GM23248 (cell line): ENCODE measurements around the gene NCBP1. TPM values are rescaled to one million over a fixed set of nuclear protein-coding genes. Genes with fewer than 3 reads are reported as not detected.
"Not testable (repeated sequence)": the region's sequence is repeated elsewhere in the genome, so short reads cannot be mapped to it uniquely, and the experiment has no call there.

Experiments
- DNase-seq: peaks from one replicate; pipeline ENCODE4 v3.0.0-alpha.2; 2015
- H2AFZ ChIP-seq: fragments of 200-600 bp; sonication (generic); 2 replicates; pipeline ENCODE4 v1.6.1; 2016; ENCODE audit warnings: antibody characterized with exemption
- H3F3A ChIP-seq: fragments of 200-600 bp; sonication (generic); 2 replicates; pipeline ENCODE4 v1.6.1; 2016; ENCODE audit warnings: mild to moderate bottlenecking, antibody characterized with exemption, mixed run types; ENCODE audit not compliant: insufficient read depth
- H3K27ac ChIP-seq: fragments of 200-600 bp; sonication (generic); 2 replicates; pipeline ENCODE4 v1.5.1; 2016; ENCODE audit warnings: mild to moderate bottlenecking
- H3K27me3 ChIP-seq: fragments of 200-600 bp; sonication (generic); replicated peaks from 2 replicates; pipeline ENCODE4 v1.6.1; 2016; ENCODE audit warnings: mild to moderate bottlenecking; ENCODE audit not compliant: insufficient read depth
- H3K36me3 ChIP-seq: fragments of 200-600 bp; sonication (generic); 2 replicates; pipeline ENCODE4 v1.6.1; 2016; ENCODE audit warnings: low read depth, mild to moderate bottlenecking
- H3K4me1 ChIP-seq: fragments of 200-600 bp; sonication (generic); 2 replicates; pipeline ENCODE4 v1.6.1; 2016; ENCODE audit warnings: mild to moderate bottlenecking; ENCODE audit not compliant: insufficient read depth
- H3K4me2 ChIP-seq: fragments of 200-600 bp; sonication (generic); one replicate; pipeline ENCODE4 v1.6.1; 2016; ENCODE audit warnings: mild to moderate bottlenecking; ENCODE audit not compliant: unreplicated experiment
- H3K4me3 ChIP-seq: fragments of 200-600 bp; sonication (generic); 2 replicates; pipeline ENCODE4 v1.5.1; 2016; ENCODE audit warnings: mild to moderate bottlenecking
- H3K79me2 ChIP-seq: fragments of 200-600 bp; sonication (generic); 2 replicates; pipeline ENCODE4 v1.6.1; 2016; ENCODE audit warnings: mild to moderate bottlenecking; ENCODE audit not compliant: insufficient read depth
- H3K9ac ChIP-seq: fragments of 200-600 bp; sonication (generic); 2 replicates; pipeline ENCODE4 v1.6.1; 2016; ENCODE audit warnings: mild to moderate bottlenecking
- H3K9me2 ChIP-seq: fragments of 200-600 bp; sonication (generic); 2 replicates; pipeline ENCODE4 v1.6.1; 2016; ENCODE audit warnings: mixed run types, mild to moderate bottlenecking, moderate library complexity; ENCODE audit not compliant: insufficient read depth
- H3K9me3 ChIP-seq: fragments of 200-600 bp; sonication (generic); one replicate; pipeline ENCODE4 v1.6.1; 2017; ENCODE audit warnings: low read depth
- H4K20me1 ChIP-seq: fragments of 200-600 bp; sonication (generic); 2 replicates; pipeline ENCODE4 v1.6.0; 2016; ENCODE audit not compliant: insufficient read depth
- EZH2 ChIP-seq: fragments of 200-600 bp; sonication (generic); IDR thresholded peaks from 2 replicates; pipeline ENCODE4 v1.6.1; 2018; ENCODE audit warnings: antibody characterized with exemption, mild to moderate bottlenecking; ENCODE audit not compliant: insufficient read depth, poor library complexity, severe bottlenecking
- EZH2phosphoT487 ChIP-seq: fragments of 200-600 bp; sonication (generic); IDR thresholded peaks from 2 replicates; pipeline ENCODE4 v1.6.1; 2018; ENCODE audit warnings: antibody characterized with exemption, moderate library complexity, mild to moderate bottlenecking, low read depth; ENCODE audit not compliant: insufficient read depth
- WGBS, 2 experiments: methylation state at CpG; one replicate each; pipeline ENCODE4 v1.1.6; 2015 to 2017; ENCODE audit warnings: low lambda C conversion rate in 2 of 2, low coverage in 1 of 2; ENCODE audit errors: missing lambda C conversion rate in 2 of 2; 5-methylcytosine and 5-hydroxymethylcytosine counted together
- in situ Hi-C: fragments of 300-500 bp; cut with MboI; formaldehyde crosslinking; loops from 2 replicates; pipeline ENCODE4 v1.15.0; 2020
- polyA plus RNA-seq: library from polyadenylated mRNA; unstranded; fragments of >200 nt; fragmentation: Nextera tagmentation; extraction: Ambion mirVana; gene quantifications from 2 replicates; pipeline ENCODE4 v1.2.1, GENCODE V29; 2016
- total RNA-seq: library from RNA; depleted of rRNA; stranded (reverse); fragments of >200 nt; shearing (Covaris generic); gene quantifications from 2 replicates; pipeline ENCODE4 v1.2.3, GENCODE V29; 2014; rRNA removed

NCBP1 gene, protein sequence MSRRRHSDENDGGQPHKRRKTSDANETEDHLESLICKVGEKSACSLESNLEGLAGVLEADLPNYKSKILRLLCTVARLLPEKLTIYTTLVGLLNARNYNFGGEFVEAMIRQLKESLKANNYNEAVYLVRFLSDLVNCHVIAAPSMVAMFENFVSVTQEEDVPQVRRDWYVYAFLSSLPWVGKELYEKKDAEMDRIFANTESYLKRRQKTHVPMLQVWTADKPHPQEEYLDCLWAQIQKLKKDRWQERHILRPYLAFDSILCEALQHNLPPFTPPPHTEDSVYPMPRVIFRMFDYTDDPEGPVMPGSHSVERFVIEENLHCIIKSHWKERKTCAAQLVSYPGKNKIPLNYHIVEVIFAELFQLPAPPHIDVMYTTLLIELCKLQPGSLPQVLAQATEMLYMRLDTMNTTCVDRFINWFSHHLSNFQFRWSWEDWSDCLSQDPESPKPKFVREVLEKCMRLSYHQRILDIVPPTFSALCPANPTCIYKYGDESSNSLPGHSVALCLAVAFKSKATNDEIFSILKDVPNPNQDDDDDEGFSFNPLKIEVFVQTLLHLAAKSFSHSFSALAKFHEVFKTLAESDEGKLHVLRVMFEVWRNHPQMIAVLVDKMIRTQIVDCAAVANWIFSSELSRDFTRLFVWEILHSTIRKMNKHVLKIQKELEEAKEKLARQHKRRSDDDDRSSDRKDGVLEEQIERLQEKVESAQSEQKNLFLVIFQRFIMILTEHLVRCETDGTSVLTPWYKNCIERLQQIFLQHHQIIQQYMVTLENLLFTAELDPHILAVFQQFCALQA
- total RNA-seq (28.1 and 34.4 TPM in 2 replicates), polyA plus RNA-seq (28.5 and 31.8 TPM in 2 replicates)

- Histone ChIP-seq H3K36me3 (no peaks in the 10 kb centered on the region; the same call in 1 of the 2 replicates), H3K27me3 (no peaks in the 10 kb centered on the region), H3K9me2 (no peaks in the 10 kb centered on the region), H3K27ac (peak within 1 kb of the TSS; percentile 98), H4K20me1 (peaks cover under 1% of the 10 kb centered on the region; the same call in 1 of the 2 replicates), H3K4me3 (peak within 1 kb of the TSS; percentile 97), H3K9me3 (no peaks in the 10 kb centered on the region), H3F3A (peaks cover 28% of the 10 kb centered on the region), H2AFZ (peak within 1 kb of the TSS; percentile 85), H3K79me2 (peaks cover 83% of the 10 kb centered on the region), H3K4me2 (peak within 1 kb of the TSS; percentile 99), H3K4me1 (peaks cover 36% of the 10 kb centered on the region), H3K9ac (peak within 1 kb of the TSS; percentile 94)
- no peak for TF ChIP-seq EZH2
- no peak for TF ChIP-seq EZH2phosphoT487
- in situ Hi-C loops, result no loop called here
- 1% methylated on average over 72 to 83 of the region's 83 CpGs for WGBS, 2 experiments
- peak; percentile 100 for DNase-seq
Measured at GRCh38 chr9:97632985-97633858, at the start of gene NCBP1, which contains the start of gene TSTD2. Gene NCBP1 (plus strand): TSS chr9:97633821. CDS start chr9:97633882, 61 bp downstream. Gene TSTD2 (minus strand): TSS chr9:97633368. CDS start chr9:97627562, 5,806 bp downstream.

DNA sequence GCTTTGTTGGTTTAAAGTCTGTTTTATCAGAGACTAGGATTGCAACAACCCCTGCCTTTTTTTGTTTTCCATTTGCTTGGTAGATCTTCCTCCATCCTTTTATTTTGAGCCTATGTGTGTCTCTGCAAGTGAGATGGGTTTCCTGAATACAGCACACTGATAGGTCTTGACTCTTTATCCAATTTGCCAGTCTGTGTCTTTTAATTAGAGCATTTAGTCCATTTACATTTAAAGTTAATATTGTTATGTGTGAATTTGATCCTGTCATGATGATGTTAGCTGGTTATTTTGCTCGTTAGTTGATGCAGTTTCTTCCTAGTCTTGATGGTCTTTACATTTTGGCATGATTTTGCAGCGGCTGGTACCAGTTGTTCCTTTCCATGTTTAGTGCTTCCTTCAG lies 48.8 kb upstream of the NCBP1 start:
- H3K4me2 ChIP-seq, H3K4me3 ChIP-seq, H3K36me3 ChIP-seq, DNase-seq, in situ Hi-C loops, H3K9ac ChIP-seq, H3F3A ChIP-seq, H3K27me3 ChIP-seq, H3K27ac ChIP-seq, H3K4me1 ChIP-seq, H4K20me1 ChIP-seq, H3K9me3 ChIP-seq, H3K9me2 ChIP-seq, H2AFZ ChIP-seq, H3K79me2 ChIP-seq: not testable (repeated sequence)
- 53% methylated on average over 2 of the region's 2 CpGs; no CpG with 5 or more reads in 1 of the 2 experiments for WGBS, 2 experiments

DNA sequence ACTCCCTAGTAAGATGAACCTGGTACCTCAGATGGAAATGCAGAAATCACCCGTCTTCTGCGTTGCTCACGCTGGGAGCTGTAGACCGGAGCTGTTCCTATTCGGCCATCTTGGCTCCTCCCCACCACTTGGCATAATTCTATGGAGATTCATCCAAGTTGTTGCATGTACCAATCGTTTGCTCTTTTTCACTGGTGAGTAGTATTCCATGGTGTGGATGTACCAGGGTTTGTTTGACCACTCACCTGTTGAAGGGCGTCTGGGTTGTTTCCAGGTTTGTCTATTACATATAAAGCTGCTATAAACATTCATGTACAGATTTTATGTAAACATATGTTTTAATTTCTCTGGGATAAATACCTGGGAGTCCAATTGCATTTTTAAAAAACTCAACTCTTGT lies 46.7 kb upstream of the NCBP1 start:
- H3K9me2 ChIP-seq, H3K36me3 ChIP-seq, H3K4me2 ChIP-seq, H4K20me1 ChIP-seq, DNase-seq, H3K9me3 ChIP-seq, H3K79me2 ChIP-seq, H3K9ac ChIP-seq, H3K27ac ChIP-seq, in situ Hi-C loops, H2AFZ ChIP-seq, H3K4me3 ChIP-seq, H3K4me1 ChIP-seq, H3F3A ChIP-seq, H3K27me3 ChIP-seq: not testable (repeated sequence)
- WGBS, 2 experiments, result 75 to 76% methylated on average over 7 of the region's 7 CpGs

- in situ Hi-C loops, result no loop called here
- WGBS, 2 experiments, result 71 to 79% methylated on average over 6 of the region's 6 CpGs
- no peak overlapping the region for H3K4me2 ChIP-seq
- H3K4me1 ChIP-seq, result no peaks in the 10 kb centered on the region
- TF ChIP-seq EZH2 (no peak), EZH2phosphoT487 (no peak)
- H3K9me2 ChIP-seq, result no peaks in the 10 kb centered on the region
- no peak overlapping the region for H3K4me3 ChIP-seq
- no peaks in the 10 kb centered on the region for H3K9me3 ChIP-seq
- H3K36me3 ChIP-seq, result no peaks in the 10 kb centered on the region
- no peak overlapping the region for H2AFZ ChIP-seq
- H3K79me2 ChIP-seq, result no peaks in the 10 kb centered on the region
- no peaks in the 10 kb centered on the region for H4K20me1 ChIP-seq
- H3K27ac ChIP-seq, result no peak overlapping the region
- H3K9ac ChIP-seq, result no peak overlapping the region
- DNase-seq, result no peak
- peaks cover 12% of the 10 kb centered on the region; the same call in 1 of the 2 replicates for H3K27me3 ChIP-seq
- no peaks in the 10 kb centered on the region for H3F3A ChIP-seq
Measured at GRCh38 chr9:97591535-97591934, 42.1 kb upstream of the NCBP1 start.
